CD4-positive, alpha-beta T cell (primary cell): ENCODE data around the gene PDE9A. TPM values are rescaled to one million over a fixed set of nuclear protein-coding genes. Genes with fewer than 3 reads are reported as not detected.

Experiments used
- ATAC-seq: fragments of 200-7000 bp; cut with Tn5 transposase; one replicate; pipeline ENCODE4 v1.10.0; 2022; ENCODE audit warnings: mild to moderate bottlenecking; ENCODE audit not compliant: poor library complexity
- CTCF ChIA-PET: fragments of 350-600 bp; sonication (Branson Sonifier 250); formaldehyde crosslinking; loops from one replicate; lab custom pipeline; 2021; ENCODE audit warnings: antibody characterized with exemption, inconsistent platforms; lab: Charles Lee
- POLR2A ChIA-PET: fragments of 350-600 bp; sonication (Branson Sonifier 250); formaldehyde crosslinking; loops from one replicate; lab custom pipeline; 2021; ENCODE audit warnings: antibody characterized with exemption, inconsistent platforms; lab: Charles Lee
- DNase-seq, 14 experiments: peaks; one replicate each; pipeline ENCODE4 v3.0.0-alpha.2; 2013 to 2020; ENCODE audit warnings: mixed read lengths in 2 of 14
- H3K27ac ChIP-seq, 2 donors: one replicate each; pipeline versions ENCODE4 v1.5.1 to v1.7.0; 2013; ENCODE audit warnings: low read length in 2 of 2, low read depth in 1 of 2, mild to moderate bottlenecking in 1 of 2
- H3K27me3 ChIP-seq, 2 experiments: 1 replicate in 1 of 2; 2 replicates in 1 of 2; pipeline versions ENCODE4 v1.6.1 to v1.7.0; 2013; ENCODE audit warnings: low read length in 2 of 2, control low read depth in 1 of 2, mild to moderate bottlenecking in 1 of 2, moderate library complexity in 1 of 2; ENCODE audit not compliant: insufficient read depth in 2 of 2, control insufficient read depth in 1 of 2
- H3K36me3 ChIP-seq: one replicate; pipeline ENCODE4 v1.6.1; 2013; ENCODE audit warnings: low read length, control low read depth; ENCODE audit not compliant: insufficient read depth
- H3K4me1 ChIP-seq: one replicate; pipeline ENCODE4 v1.6.1; 2013; ENCODE audit warnings: low read length, control low read depth; ENCODE audit not compliant: insufficient read depth
- H3K4me3 ChIP-seq: one replicate; pipeline ENCODE4 v1.5.1; 2013; ENCODE audit warnings: mild to moderate bottlenecking, low read length, moderate library complexity
- H3K9me3 ChIP-seq, 2 experiments: 1 replicate in 1 of 2; 2 replicates in 1 of 2; pipeline versions ENCODE4 v1.6.1 to v1.7.0; 2013; ENCODE audit warnings: low read length in 2 of 2, mild to moderate bottlenecking in 2 of 2, control low read depth in 1 of 2, moderate library complexity in 1 of 2; ENCODE audit not compliant: control insufficient read depth in 1 of 2, insufficient read depth in 1 of 2
- H3K27ac Mint-ChIP-seq: one replicate; pipeline ENCODE4 v1.8.0; 2020; ENCODE audit warnings: mixed read lengths
- H3K27me3 Mint-ChIP-seq: one replicate; pipeline ENCODE4 v1.8.0; 2021; ENCODE audit warnings: mixed read lengths
- H3K36me3 Mint-ChIP-seq: one replicate; pipeline ENCODE4 v1.8.0; 2021; ENCODE audit warnings: low read depth, mixed read lengths
- H3K4me1 Mint-ChIP-seq: one replicate; pipeline ENCODE4 v1.8.0; 2021; ENCODE audit warnings: low read depth, mixed read lengths
- H3K4me3 Mint-ChIP-seq: one replicate; pipeline ENCODE4 v1.8.0; 2020; ENCODE audit warnings: mild to moderate bottlenecking, mixed read lengths
- H3K9me3 Mint-ChIP-seq: one replicate; pipeline ENCODE4 v1.8.0; 2020; ENCODE audit warnings: mixed read lengths
- intact Hi-C, 2 experiments: fragments of 100-400 bp; cut with DNase I in 1 of 2; cut with micrococcal nuclease in 1 of 2; formaldehyde crosslinking; loops; one replicate each; pipeline versions ENCODE4 v1.15.1 to v1.9.0; 2023 to 2025; cut with DNase I, micrococcal nuclease
- total RNA-seq, 174 experiments: library from RNA in 2 of 174; stranded (reverse) in 2 of 174; gene quantifications; one replicate each; pipeline ENCODE4 v1.2.3 and lab custom pipeline; 2021 to 2026
- TF ChIP-seq, protein P1 (sequence below): fragments of 200-600 bp; IDR thresholded peaks from one replicate; pipeline ENCODE4 v1.8.0; 2022; ENCODE audit warnings: antibody characterized with exemption, mild to moderate bottlenecking

PDE9A gene
- total RNA-seq, 2 experiments from 2014 or later = 12.6 to 13.2 TPM

- H3K4me3 ChIP-seq = no peak overlapping the region
- ChIA-PET CTCF (interaction anchor here (1.4 kb wide), 1 partner anchor 13 kb away, joined by 3 read pairs; no protein-coding TSS in a partner anchor), POLR2A (no interaction called here)
- DNase-seq = no peak
- no peaks in the 10 kb centered on the region for H3K36me3 Mint-ChIP-seq
- no peaks in the 10 kb centered on the region for H3K27me3 Mint-ChIP-seq
- no peaks in the 10 kb centered on the region for H3K9me3 Mint-ChIP-seq
- H3K27ac Mint-ChIP-seq = no peak overlapping the region
- H3K9me3 ChIP-seq = no peaks in the 10 kb centered on the region
- no peak for ATAC-seq
- H3K4me1 ChIP-seq = no peaks in the 10 kb centered on the region
- TF ChIP-seq, protein P1, sequence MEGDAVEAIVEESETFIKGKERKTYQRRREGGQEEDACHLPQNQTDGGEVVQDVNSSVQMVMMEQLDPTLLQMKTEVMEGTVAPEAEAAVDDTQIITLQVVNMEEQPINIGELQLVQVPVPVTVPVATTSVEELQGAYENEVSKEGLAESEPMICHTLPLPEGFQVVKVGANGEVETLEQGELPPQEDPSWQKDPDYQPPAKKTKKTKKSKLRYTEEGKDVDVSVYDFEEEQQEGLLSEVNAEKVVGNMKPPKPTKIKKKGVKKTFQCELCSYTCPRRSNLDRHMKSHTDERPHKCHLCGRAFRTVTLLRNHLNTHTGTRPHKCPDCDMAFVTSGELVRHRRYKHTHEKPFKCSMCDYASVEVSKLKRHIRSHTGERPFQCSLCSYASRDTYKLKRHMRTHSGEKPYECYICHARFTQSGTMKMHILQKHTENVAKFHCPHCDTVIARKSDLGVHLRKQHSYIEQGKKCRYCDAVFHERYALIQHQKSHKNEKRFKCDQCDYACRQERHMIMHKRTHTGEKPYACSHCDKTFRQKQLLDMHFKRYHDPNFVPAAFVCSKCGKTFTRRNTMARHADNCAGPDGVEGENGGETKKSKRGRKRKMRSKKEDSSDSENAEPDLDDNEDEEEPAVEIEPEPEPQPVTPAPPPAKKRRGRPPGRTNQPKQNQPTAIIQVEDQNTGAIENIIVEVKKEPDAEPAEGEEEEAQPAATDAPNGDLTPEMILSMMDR = no peak
- H3K27ac ChIP-seq = no peak overlapping the region
- H3K36me3 ChIP-seq = no peaks in the 10 kb centered on the region
- H3K4me1 Mint-ChIP-seq = peaks cover 5% of the 10 kb centered on the region
- no peaks in the 10 kb centered on the region for H3K27me3 ChIP-seq
- H3K4me3 Mint-ChIP-seq = no peak overlapping the region
- intact Hi-C loops = loop anchor here in 1 of 2 experiments (5.0 kb wide), 1 partner anchor 129 kb away; no protein-coding TSS in a partner anchor
Measured at GRCh38 chr21:42796327-42797062, 143.1 kb downstream of the PDE9A start.

- Mint-ChIP-seq H3K36me3 (no peaks in the 10 kb centered on the region), H3K4me1 (peaks cover 5% of the 10 kb centered on the region), H3K9me3 (no peaks in the 10 kb centered on the region), H3K4me3 (no peak overlapping the region), H3K27me3 (no peaks in the 10 kb centered on the region), H3K27ac (no peak overlapping the region)
- no peak for ATAC-seq
- TF ChIP-seq, protein P1 = no peak
- CTCF ChIA-PET = interaction anchor here (1.4 kb wide), 1 partner anchor 12 kb away, joined by 3 read pairs; no protein-coding TSS in a partner anchor
- DNase-seq = no peak
- Histone ChIP-seq H3K36me3 (no peaks in the 10 kb centered on the region), H3K4me1 (no peaks in the 10 kb centered on the region), H3K27me3 (no peaks in the 10 kb centered on the region), H3K9me3 (no peaks in the 10 kb centered on the region), H3K27ac (no peak overlapping the region), H3K4me3 (no peak overlapping the region)
- POLR2A ChIA-PET = no interaction called here
- intact Hi-C loops = loop anchor here in 1 of 2 experiments (5.0 kb wide), 1 partner anchor 130 kb away; no protein-coding TSS in a partner anchor
Measured at GRCh38 chr21:42797522-42797921, 144.1 kb downstream of the PDE9A start.

DNA sequence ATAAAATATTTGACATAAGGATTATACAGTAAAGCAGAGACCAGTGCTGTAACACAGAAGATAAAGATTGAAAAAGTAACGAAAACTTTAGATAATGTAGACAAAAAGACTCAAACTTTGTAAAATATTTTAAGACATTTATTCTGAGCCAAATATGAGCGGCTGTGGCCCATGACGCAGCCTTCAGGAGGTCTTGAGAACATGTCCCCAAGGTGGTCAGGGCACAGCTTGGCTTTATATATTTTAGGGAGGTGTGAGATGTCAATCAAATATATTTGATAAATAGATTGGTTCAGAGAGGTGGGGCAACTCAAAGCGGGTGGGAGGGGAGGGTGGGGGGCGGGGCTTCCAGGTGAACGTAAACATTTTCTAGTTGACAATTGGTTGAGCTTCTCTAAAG is 144.7 kb downstream of the PDE9A start:
- intact Hi-C loops = loop anchor here in 1 of 2 experiments (5.0 kb wide), 1 partner anchor 131 kb away; no protein-coding TSS in a partner anchor
- H3K9me3 Mint-ChIP-seq = no peaks in the 10 kb centered on the region
- ChIA-PET CTCF (no interaction called here), POLR2A (no interaction called here)
- TF ChIP-seq, protein P1 = no peak
- H3K36me3 Mint-ChIP-seq = no peaks in the 10 kb centered on the region
- H3K27me3 Mint-ChIP-seq = no peaks in the 10 kb centered on the region
- no peak for DNase-seq
- H3K4me1 Mint-ChIP-seq = peaks cover 5% of the 10 kb centered on the region
- no peak for ATAC-seq
- no peaks in the 10 kb centered on the region for H3K36me3 ChIP-seq
- H3K4me3 Mint-ChIP-seq = no peak overlapping the region
- H3K9me3 ChIP-seq = no peaks in the 10 kb centered on the region
- H3K27ac ChIP-seq = no peak overlapping the region
- no peaks in the 10 kb centered on the region for H3K27me3 ChIP-seq
- no peak overlapping the region for H3K27ac Mint-ChIP-seq
- H3K4me1 ChIP-seq = no peaks in the 10 kb centered on the region
- H3K4me3 ChIP-seq = no peak overlapping the region
